Pulmonary artery endothelial cell (primary cell): Measurements from ENCODE around the gene C6orf47. TPM values are rescaled to one million over a fixed set of nuclear protein-coding genes. Genes with fewer than 3 reads are reported as not detected.

Experiments used
- DNase-seq: peaks from one replicate; pipeline ENCODE4 v3.0.0-alpha.2; 2011; ENCODE audit warnings: low read depth, low spot score
- total RNA-seq: library from RNA; depleted of rRNA; stranded (reverse); fragments of >200 nt; gene quantifications from 2 replicates; pipeline ENCODE4 v1.2.3, GENCODE V29; 2014

The C6orf47 gene
- total RNA-seq, 1 donor from 2014 or later: 20.5 TPM

- DNase-seq: no peak
These were observed 23.6 kb downstream of the C6orf47 start for GRCh38 chr6:31636698-31637596.

GRCh38 chr6:31634969-31635575 lies 25.5 kb downstream of the C6orf47 start:
- DNase-seq: no peak

GRCh38 chr6:31634131-31634530 lies 26.4 kb downstream of the C6orf47 start:
- DNase-seq: no peak

- DNase-seq: no peak
These were observed 27.1 kb downstream of the C6orf47 start for GRCh38 chr6:31633447-31633846.

- DNase-seq: no peak
These were observed 28.2 kb downstream of the C6orf47 start for GRCh38 chr6:31632279-31632946.

GRCh38 chr6:31631681-31632278 lies 28.8 kb downstream of the C6orf47 start:
- no peak for DNase-seq

GRCh38 chr6:31631209-31631608 lies 29.4 kb downstream of the C6orf47 start:
- no peak for DNase-seq

GRCh38 chr6:31630177-31630934 lies 30.2 kb downstream of the C6orf47 start:
- no peak for DNase-seq

GRCh38 chr6:31629014-31629413 lies 31.6 kb downstream of the C6orf47 start:
- DNase-seq: no peak

GRCh38 chr6:31627690-31628287 lies 32.8 kb downstream of the C6orf47 start:
- no peak for DNase-seq

- no peak for DNase-seq
These were observed 33.6 kb downstream of the C6orf47 start for GRCh38 chr6:31626952-31627351.

GRCh38 chr6:31624070-31624469 lies 36.5 kb downstream of the C6orf47 start:
- no peak for DNase-seq

GRCh38 chr6:31622684-31623091 lies 37.9 kb downstream of the C6orf47 start:
- no peak for DNase-seq

GRCh38 chr6:31621991-31622390 lies 38.6 kb downstream of the C6orf47 start:
- no peak for DNase-seq

- no peak for DNase-seq
These were observed 39.1 kb downstream of the C6orf47 start for GRCh38 chr6:31621320-31621939.

GRCh38 chr6:31620586-31621319 lies 39.8 kb downstream of the C6orf47 start, which contains the start of gene PRRC2A:
Gene PRRC2A, plus strand, starts transcription at chr6:31620715. Its CDS starts 2,075 bp downstream, at chr6:31622790.
- no peak for DNase-seq

- DNase-seq: peak; percentile 98
These were observed 40.6 kb downstream of the C6orf47 start for GRCh38 chr6:31619805-31620585.

- no peak for DNase-seq
These were observed 43.6 kb downstream of the C6orf47 start for GRCh38 chr6:31617010-31617409.

- DNase-seq: no peak
These were observed 44.8 kb downstream of the C6orf47 start for GRCh38 chr6:31615748-31616147.
